IPS DF 6.9 (cell line): ENCODE data around the gene VPS35L.
"Not testable (repeated sequence)": the region's sequence is repeated elsewhere in the genome, so short reads cannot be mapped to it uniquely, and the experiment has no call there.

Experiments
- DNase-seq: peaks from one replicate; pipeline ENCODE4 v3.0.0-alpha.2; 2013; ENCODE audit warnings: low read depth, low spot score
- H3K27ac ChIP-seq: one replicate; pipeline ENCODE4 v1.5.1; 2013; ENCODE audit warnings: low read length, control low read depth
- H3K27me3 ChIP-seq: 2 replicates; pipeline ENCODE4 v1.6.1; 2013; ENCODE audit warnings: mild to moderate bottlenecking, low read length; ENCODE audit not compliant: control insufficient read depth, insufficient read depth
- H3K36me3 ChIP-seq: 2 replicates; pipeline ENCODE4 v1.6.1; 2013; ENCODE audit warnings: low read length; ENCODE audit not compliant: control insufficient read depth, insufficient read depth
- H3K4me1 ChIP-seq: 2 replicates; pipeline ENCODE4 v1.6.1; 2013; ENCODE audit warnings: low read length; ENCODE audit not compliant: control insufficient read depth, insufficient read depth
- H3K4me3 ChIP-seq: 2 replicates; pipeline ENCODE4 v1.5.1; 2013; ENCODE audit warnings: mild to moderate bottlenecking, low read length
- H3K9me3 ChIP-seq: 2 replicates; pipeline ENCODE4 v1.6.1; 2013; ENCODE audit warnings: low read length, inconsistent platforms; ENCODE audit not compliant: control insufficient read depth, insufficient read depth
- WGBS: extraction: QIAGEN DNeasy Blood & Tissue Kit; methylation state at CpG from one replicate; pipeline ENCODE4 v1.1.7; 2013; ENCODE audit warnings: mixed read lengths, missing lambda C conversion rate; ENCODE audit not compliant: insufficient read length, insufficient coverage; 5-methylcytosine and 5-hydroxymethylcytosine counted together

The VPS35L gene

GRCh38 chr16:19672378-19672777 lies 116.9 kb downstream of the VPS35L start:
- no peaks in the 10 kb centered on the region for H3K4me1 ChIP-seq
- no peaks in the 10 kb centered on the region; the same call in 1 of the 2 replicates for H3K36me3 ChIP-seq
- WGBS: no CpG with 5 or more reads among the region's 4 CpGs
- H3K27ac ChIP-seq: no peak overlapping the region
- H3K9me3 ChIP-seq: no peaks in the 10 kb centered on the region
- H3K27me3 ChIP-seq: no peaks in the 10 kb centered on the region
- H3K4me3 ChIP-seq: no peak overlapping the region
- no peak for DNase-seq

- no peak overlapping the region for H3K27ac ChIP-seq
- no peaks in the 10 kb centered on the region for H3K27me3 ChIP-seq
- H3K4me1 ChIP-seq: no peaks in the 10 kb centered on the region
- no peak for DNase-seq
- H3K4me3 ChIP-seq: no peak overlapping the region
- H3K9me3 ChIP-seq: no peaks in the 10 kb centered on the region
- no peaks in the 10 kb centered on the region; the same call in 1 of the 2 replicates for H3K36me3 ChIP-seq
- WGBS: no CpG with 5 or more reads among the region's 5 CpGs
Measured at GRCh38 chr16:19674485-19674884, 119.0 kb downstream of the VPS35L start.

DNA sequence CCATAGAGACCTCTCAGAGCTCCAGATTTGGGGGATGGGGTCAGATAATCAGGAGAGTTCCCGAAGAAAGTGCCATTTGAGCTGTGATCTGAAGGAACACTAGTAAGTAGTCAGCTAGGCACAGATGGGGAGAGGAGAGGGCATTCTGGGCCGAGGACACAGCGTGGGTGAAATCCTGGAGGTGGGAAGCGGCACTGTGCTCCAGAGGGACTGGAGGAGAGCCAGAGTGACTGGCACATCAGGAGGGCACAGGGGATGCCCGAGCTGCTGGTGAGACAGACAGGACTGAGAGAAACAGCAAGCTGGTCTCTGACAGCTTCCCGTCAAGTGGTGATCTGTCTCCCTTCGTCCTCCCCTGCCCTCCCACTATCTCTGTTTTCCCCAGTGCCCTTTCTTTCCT lies 121.9 kb downstream of the VPS35L start:
- H3K4me1 ChIP-seq: no peaks in the 10 kb centered on the region
- no peak overlapping the region for H3K4me3 ChIP-seq
- no peaks in the 10 kb centered on the region; the same call in 1 of the 2 replicates for H3K36me3 ChIP-seq
- no CpG with 5 or more reads among the region's 7 CpGs for WGBS
- no peak for DNase-seq
- no peaks in the 10 kb centered on the region for H3K27me3 ChIP-seq
- no peak overlapping the region for H3K27ac ChIP-seq
- H3K9me3 ChIP-seq: no peaks in the 10 kb centered on the region

DNA sequence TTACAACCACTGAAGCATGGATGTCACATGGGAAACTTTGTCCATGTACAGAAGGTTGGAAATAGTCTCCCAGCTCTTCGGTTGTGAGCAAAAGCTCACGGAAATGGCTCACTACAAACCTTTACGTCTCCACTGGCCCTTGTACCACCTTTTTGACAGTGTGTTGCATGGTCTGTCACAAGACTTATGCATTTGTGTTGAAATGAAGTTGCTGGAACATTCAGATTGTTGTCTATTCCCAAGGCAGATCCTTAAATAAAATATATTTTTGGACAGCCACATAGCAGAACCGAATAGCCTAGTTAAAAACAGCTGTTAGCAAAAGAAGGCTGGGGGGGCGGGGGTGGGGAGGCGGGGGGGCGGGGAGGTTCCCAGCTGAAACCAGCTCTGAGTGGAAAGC lies 123.3 kb downstream of the VPS35L start:
- no peak for DNase-seq
- Histone ChIP-seq H3K27me3 (no peaks in the 10 kb centered on the region), H3K4me3 (no peak overlapping the region), H3K4me1 (no peaks in the 10 kb centered on the region), H3K27ac (no peak overlapping the region), H3K9me3 (no peaks in the 10 kb centered on the region), H3K36me3 (no peaks in the 10 kb centered on the region)
- no CpG with 5 or more reads among the region's 7 CpGs for WGBS

DNA sequence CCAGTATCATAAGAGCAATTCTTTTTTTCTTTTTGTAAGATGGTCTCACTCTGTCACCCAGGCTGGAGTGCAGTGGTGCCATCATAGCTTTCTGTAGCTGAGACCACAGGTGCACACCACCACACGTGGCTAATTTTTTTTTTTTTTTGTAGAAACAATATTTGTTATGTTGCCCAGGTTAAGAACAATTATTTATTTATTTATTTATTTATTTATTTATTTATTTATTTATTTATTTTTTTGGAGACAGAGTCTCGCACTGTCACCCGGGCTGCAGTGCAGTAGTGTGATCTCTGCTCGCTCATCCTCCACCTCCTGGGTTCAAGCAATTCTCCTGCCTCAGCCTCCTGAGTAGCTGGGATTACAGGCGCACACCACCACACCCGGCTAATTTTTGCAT lies 123.8 kb downstream of the VPS35L start:
- not testable (repeated sequence) for DNase-seq, H3K27me3 ChIP-seq
- WGBS: no CpG with 5 or more reads among the region's 6 CpGs

DNA sequence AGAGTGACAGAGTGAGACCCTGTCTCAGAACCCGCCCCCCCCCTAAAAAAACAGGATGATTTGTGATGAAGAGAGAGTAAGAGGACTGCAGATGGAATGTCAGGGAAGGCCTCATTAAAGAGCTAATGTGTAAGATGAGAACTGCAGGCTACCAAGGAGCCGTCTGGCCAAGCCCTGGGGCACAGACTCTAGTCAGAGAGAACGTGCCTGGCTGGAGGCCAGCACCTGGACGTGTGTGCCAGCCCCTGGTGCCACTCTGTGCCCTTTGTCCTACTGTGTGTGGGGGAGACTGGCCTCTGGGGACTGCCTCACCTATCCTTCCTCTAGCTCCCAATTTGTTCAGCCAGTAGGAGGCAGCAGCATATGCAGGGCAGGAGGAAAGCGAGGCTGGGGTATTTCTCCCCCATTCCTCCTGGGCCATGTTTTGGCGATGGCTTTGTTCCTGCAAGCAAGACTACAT lies 125.4 kb downstream of the VPS35L start:
- Histone ChIP-seq H3K4me3 (no peak overlapping the region), H3K27me3 (no peaks in the 10 kb centered on the region), H3K4me1 (no peaks in the 10 kb centered on the region), H3K9me3 (no peaks in the 10 kb centered on the region), H3K36me3 (no peaks in the 10 kb centered on the region), H3K27ac (no peak overlapping the region)
- no peak for DNase-seq
- no CpG with 5 or more reads among the region's 6 CpGs for WGBS

More for the DNA sequence above, 123.8 kb downstream of the VPS35L start:
- not testable (repeated sequence) for H3K9me3 ChIP-seq, H3K36me3 ChIP-seq, H3K27ac ChIP-seq, H3K4me3 ChIP-seq, H3K4me1 ChIP-seq

DNA sequence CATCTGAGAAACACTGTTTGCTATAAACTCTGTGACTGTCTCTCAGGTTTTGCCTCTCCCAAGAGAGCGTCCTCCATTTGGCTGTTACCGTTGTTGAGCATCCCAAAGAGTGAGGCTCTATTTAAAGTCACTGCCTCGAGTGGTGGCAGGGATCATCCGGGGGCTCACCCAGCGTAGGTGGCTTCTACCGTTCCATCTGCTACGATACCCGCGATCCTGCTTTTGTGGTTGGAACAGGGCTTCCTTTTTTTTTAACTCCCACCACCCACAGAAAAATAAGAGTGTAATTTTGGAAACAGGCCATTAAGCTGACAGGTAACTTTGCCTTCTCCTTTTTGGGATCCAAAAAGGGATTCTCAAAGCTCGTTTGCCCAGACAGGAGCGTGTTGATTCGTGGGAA lies 126.1 kb downstream of the VPS35L start:
- Histone ChIP-seq H3K27me3 (no peaks in the 10 kb centered on the region), H3K9me3 (no peaks in the 10 kb centered on the region), H3K4me1 (no peaks in the 10 kb centered on the region), H3K4me3 (no peak overlapping the region), H3K36me3 (no peaks in the 10 kb centered on the region), H3K27ac (no peak overlapping the region)
- no CpG with 5 or more reads among the region's 12 CpGs for WGBS
- no peak for DNase-seq

- H3K27me3 ChIP-seq: no peaks in the 10 kb centered on the region
- WGBS: no CpG with 5 or more reads among the region's 6 CpGs
- H3K9me3 ChIP-seq: no peaks in the 10 kb centered on the region
- H3K4me3 ChIP-seq: no peak overlapping the region
- 0 out of 2 replicates have a peak, but pooled peaks cover 2% of the 10 kb centered on the region for H3K36me3 ChIP-seq
- DNase-seq: no peak
- H3K4me1 ChIP-seq: no peaks in the 10 kb centered on the region
- H3K27ac ChIP-seq: no peak overlapping the region
Measured at GRCh38 chr16:19683453-19684236, 128.1 kb downstream of the VPS35L start.

- no CpG with 5 or more reads among the region's 4 CpGs for WGBS
- Histone ChIP-seq H3K36me3 (0 out of 2 replicates have a peak, but pooled peaks cover 2% of the 10 kb centered on the region), H3K27me3 (no peaks in the 10 kb centered on the region), H3K27ac (no peak overlapping the region), H3K9me3 (no peaks in the 10 kb centered on the region), H3K4me1 (no peaks in the 10 kb centered on the region), H3K4me3 (no peak overlapping the region)
- no peak for DNase-seq
Measured at GRCh38 chr16:19685176-19685575, 129.7 kb downstream of the VPS35L start.

GRCh38 chr16:19687279-19687678 lies 131.8 kb downstream of the VPS35L start:
- H3K27ac ChIP-seq: no peak overlapping the region
- 0 out of 2 replicates have a peak, but pooled peaks cover 2% of the 10 kb centered on the region for H3K36me3 ChIP-seq
- no peak overlapping the region for H3K4me3 ChIP-seq
- no CpG with 5 or more reads among the region's 7 CpGs for WGBS
- H3K27me3 ChIP-seq: no peaks in the 10 kb centered on the region
- DNase-seq: no peak
- H3K9me3 ChIP-seq: no peaks in the 10 kb centered on the region
- H3K4me1 ChIP-seq: no peaks in the 10 kb centered on the region
